Mucosa of descending colon (tissue), 3 donors: Measurements from ENCODE around the gene MTR. TPM values are rescaled to one million over a fixed set of nuclear protein-coding genes. Genes with fewer than 3 reads are reported as not detected.

ENCODE experiments used
- ATAC-seq: fragments of 200-7000 bp; cut with Tn5 transposase; one replicate; pipeline ENCODE4 v1.9.1; 2020; ENCODE audit warnings: mild to moderate bottlenecking, moderate library complexity
- DNase-seq, 3 donors: peaks; one replicate each; pipeline ENCODE4 v3.0.0-alpha.2; 2020
- H3K36me3 ChIP-seq: fragments of 200-600 bp; one replicate; pipeline ENCODE4 v1.8.0; 2021; ENCODE audit warnings: low read depth, mild to moderate bottlenecking
- H3K4me1 ChIP-seq: fragments of 200-600 bp; one replicate; pipeline ENCODE4 v1.8.0; 2021; ENCODE audit warnings: low read depth, mild to moderate bottlenecking
- H3K4me3 ChIP-seq: fragments of 200-600 bp; one replicate; pipeline ENCODE4 v1.8.0; 2021; ENCODE audit warnings: mild to moderate bottlenecking
- H3K9me3 ChIP-seq: fragments of 200-600 bp; one replicate; pipeline ENCODE4 v1.8.0; 2021; ENCODE audit warnings: mild to moderate bottlenecking
- intact Hi-C, 2 donors: fragments of 100-400 bp; cut with DNase I in 1 of 2; cut with micrococcal nuclease in 1 of 2; formaldehyde crosslinking; loops; one replicate each; pipeline versions ENCODE4 v1.11.0 to v1.11.1; 2022; cut with DNase I, micrococcal nuclease
- total RNA-seq, 3 donors: library from RNA; stranded (reverse); fragmentation: NEBNext Ultra II Directional in 2 of 3; extraction: Animal tissue kit (Norgen Biotek cat#: 25700) in 2 of 3; gene quantifications; one replicate each; pipeline versions ENCODE4 v1.2.1 to v1.2.4, GENCODE V29; 2021 to 2023
- TF ChIP-seq, protein P1 (sequence below): fragments of 200-600 bp; IDR thresholded peaks from one replicate; pipeline ENCODE4 v1.8.0; 2022; ENCODE audit warnings: antibody characterized with exemption, mild to moderate bottlenecking
- donor health status: DM: no; HTN: no; CAD: no; lungs with moderate emphysema.
- donor health status: DM: no; HTN: no; CAD: no.
- donor health status: DM: no; HTN: yes; CAD: no.

MTR gene
- total RNA-seq, 3 donors from 2014 or later, result 21.7 to 41.1 (median 23.5) TPM

DNA sequence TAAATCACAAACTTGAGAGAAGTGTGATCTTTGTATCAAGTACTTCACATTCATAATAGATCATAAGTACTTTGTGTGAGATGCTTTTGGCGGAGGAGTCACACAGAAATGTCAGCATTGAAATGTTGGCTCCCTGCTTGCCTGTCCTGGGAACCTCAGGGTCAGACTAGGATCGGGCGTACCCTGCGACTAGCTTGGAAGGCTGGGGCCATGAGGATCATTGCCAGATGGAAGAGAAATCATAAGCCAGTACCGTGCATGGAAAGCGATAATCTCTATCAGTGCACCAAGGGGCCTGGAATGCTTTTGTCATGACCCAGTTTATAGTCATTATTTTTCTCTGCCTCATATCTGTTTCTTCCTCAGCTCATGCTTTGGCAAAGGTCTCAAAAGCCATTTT is 35.5 kb downstream of the MTR start:
- H3K4me3 ChIP-seq, result no peak overlapping the region
- ATAC-seq (no peak), DNase-seq (no peak)
- no peaks in the 10 kb centered on the region for H3K9me3 ChIP-seq
- H3K4me1 ChIP-seq, result no peaks in the 10 kb centered on the region
- H3K36me3 ChIP-seq, result no peaks in the 10 kb centered on the region
- TF ChIP-seq, protein P1, sequence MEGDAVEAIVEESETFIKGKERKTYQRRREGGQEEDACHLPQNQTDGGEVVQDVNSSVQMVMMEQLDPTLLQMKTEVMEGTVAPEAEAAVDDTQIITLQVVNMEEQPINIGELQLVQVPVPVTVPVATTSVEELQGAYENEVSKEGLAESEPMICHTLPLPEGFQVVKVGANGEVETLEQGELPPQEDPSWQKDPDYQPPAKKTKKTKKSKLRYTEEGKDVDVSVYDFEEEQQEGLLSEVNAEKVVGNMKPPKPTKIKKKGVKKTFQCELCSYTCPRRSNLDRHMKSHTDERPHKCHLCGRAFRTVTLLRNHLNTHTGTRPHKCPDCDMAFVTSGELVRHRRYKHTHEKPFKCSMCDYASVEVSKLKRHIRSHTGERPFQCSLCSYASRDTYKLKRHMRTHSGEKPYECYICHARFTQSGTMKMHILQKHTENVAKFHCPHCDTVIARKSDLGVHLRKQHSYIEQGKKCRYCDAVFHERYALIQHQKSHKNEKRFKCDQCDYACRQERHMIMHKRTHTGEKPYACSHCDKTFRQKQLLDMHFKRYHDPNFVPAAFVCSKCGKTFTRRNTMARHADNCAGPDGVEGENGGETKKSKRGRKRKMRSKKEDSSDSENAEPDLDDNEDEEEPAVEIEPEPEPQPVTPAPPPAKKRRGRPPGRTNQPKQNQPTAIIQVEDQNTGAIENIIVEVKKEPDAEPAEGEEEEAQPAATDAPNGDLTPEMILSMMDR, result no peak
- intact Hi-C loops, result no loop called here

DNA sequence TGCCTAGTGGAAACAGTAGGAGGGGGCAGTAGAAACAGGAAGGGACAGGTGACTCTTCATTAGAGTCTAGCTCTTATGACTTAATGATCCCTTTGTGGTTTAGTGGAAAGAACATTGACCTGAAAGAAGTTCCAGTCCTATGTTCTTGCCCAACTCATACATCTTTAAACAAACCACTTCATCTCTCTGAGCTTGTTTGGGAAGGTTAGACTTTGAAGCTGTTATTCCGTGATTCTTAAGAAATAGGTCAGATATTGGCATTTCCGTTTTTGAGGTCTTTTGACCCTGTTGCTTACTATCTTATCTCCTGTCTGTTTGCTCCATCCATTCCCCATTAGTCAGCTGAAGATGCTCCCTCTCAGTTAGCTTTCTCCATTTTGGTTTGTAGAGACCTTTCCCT is 38.5 kb downstream of the MTR start:
- TF ChIP-seq, protein P1, result no peak
- intact Hi-C loops, result no loop called here
- H3K9me3 ChIP-seq, result no peaks in the 10 kb centered on the region

DNA sequence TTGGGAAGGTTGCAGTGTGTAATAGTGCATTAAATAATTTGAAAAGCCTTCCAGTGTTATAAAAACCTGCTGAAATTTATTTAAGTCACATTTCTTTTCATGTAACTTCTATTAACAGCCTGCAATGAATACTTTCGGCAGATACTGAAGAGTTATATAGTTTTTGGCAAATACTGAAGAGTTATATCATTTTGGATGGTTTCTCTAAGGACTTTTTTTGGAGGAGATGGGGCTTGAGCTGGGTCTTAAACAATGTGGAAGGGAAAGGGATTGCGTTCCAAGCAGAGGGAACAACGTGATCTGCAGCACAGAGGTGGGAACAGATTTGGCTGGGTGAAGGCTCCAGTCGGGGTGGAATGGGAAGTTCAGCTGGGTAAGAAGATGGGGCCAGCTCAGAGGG is 39.8 kb downstream of the MTR start:
- TF ChIP-seq, protein P1, result no peak
- DNase-seq, result no peak
- no peak for ATAC-seq
- H3K4me3 ChIP-seq, result no peak overlapping the region
- intact Hi-C loops, result no loop called here
- no peaks in the 10 kb centered on the region for H3K4me1 ChIP-seq
- H3K9me3 ChIP-seq, result no peaks in the 10 kb centered on the region
- H3K36me3 ChIP-seq, result no peaks in the 10 kb centered on the region

More for the DNA sequence above, 38.5 kb downstream of the MTR start:
- no peak for DNase-seq
- H3K4me3 ChIP-seq, result no peak overlapping the region
- no peak for ATAC-seq
- H3K4me1 ChIP-seq, result no peaks in the 10 kb centered on the region
- no peaks in the 10 kb centered on the region for H3K36me3 ChIP-seq

DNA sequence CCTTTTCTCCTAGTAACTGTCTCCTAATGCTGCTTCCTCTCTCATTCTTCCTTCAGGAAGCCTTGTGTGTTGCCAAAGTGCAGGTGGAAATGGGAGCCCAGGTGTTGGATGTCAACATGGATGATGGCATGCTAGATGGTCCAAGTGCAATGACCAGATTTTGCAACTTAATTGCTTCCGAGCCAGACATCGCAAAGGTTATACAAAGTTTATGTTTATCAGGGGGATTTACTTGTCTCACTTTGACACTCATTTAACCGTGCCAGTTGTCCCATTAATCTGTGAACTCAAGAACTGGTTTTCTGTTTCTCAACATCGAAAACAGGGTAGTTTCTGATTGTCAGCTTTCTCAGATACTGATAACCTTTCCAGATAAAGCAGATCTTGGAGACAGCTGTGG is 40.4 kb downstream of the MTR start:
- TF ChIP-seq, protein P1, result no peak
- ATAC-seq (no peak), DNase-seq (no peak)
- H3K4me3 ChIP-seq, result no peak overlapping the region
- intact Hi-C loops, result no loop called here
- H3K4me1 ChIP-seq, result no peaks in the 10 kb centered on the region
- H3K36me3 ChIP-seq, result no peaks in the 10 kb centered on the region
- H3K9me3 ChIP-seq, result no peaks in the 10 kb centered on the region

DNA sequence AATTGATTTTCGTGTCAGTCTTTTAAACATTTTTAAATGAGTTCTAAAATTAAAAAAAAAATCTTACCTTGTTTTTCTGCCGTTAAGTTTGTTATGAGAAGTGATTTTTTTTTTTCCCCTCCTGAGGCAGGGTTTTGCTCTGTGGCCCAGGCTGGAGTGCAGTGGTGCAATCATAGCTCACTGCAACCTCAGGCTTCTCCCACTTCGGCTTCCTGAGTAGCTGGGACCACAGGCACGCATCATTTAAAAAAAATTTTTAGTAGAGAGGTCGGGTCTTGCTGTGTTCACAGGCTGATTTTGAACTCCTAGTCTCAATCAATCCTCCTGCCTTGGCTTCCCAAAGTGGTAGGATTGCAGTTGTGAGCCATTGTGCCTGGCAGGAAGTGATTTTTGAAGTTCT is 41.1 kb downstream of the MTR start:
- DNase-seq (no peak), ATAC-seq (no peak)
- Histone ChIP-seq H3K9me3 (no peaks in the 10 kb centered on the region), H3K36me3 (no peaks in the 10 kb centered on the region), H3K4me1 (no peaks in the 10 kb centered on the region), H3K4me3 (no peak overlapping the region)
- intact Hi-C loops, result no loop called here
- TF ChIP-seq, protein P1, result no peak

DNA sequence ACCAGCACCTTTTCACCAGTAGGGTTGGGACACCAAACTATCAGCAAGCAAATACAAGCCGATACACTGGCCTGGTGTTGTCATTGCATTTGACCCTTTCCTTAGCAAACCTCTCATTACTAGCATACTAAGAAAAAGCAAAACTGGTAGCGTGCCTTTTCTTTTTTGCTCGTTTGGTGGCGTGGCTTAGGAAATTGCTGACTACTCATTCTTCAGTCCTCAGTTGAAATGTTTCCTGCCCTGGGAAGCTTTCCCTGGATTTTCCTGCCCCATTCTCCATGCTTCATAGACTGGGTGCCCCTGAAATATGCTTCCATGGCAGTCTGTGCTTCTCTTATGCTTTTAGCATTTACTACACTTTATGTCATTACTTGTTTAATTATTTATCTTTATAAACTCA is 42.0 kb downstream of the MTR start:
- Histone ChIP-seq H3K4me3 (no peak overlapping the region), H3K36me3 (no peaks in the 10 kb centered on the region), H3K9me3 (no peaks in the 10 kb centered on the region), H3K4me1 (no peaks in the 10 kb centered on the region)
- TF ChIP-seq, protein P1, result no peak
- intact Hi-C loops, result no loop called here
- ATAC-seq (no peak), DNase-seq (no peak)
